Keratinocyte (primary cell): ENCODE results near the gene TIMM23.
"Not testable (repeated sequence)": the region's sequence is repeated elsewhere in the genome, so short reads cannot be mapped to it uniquely, and the experiment has no call there.

ENCODE experiments used
- EZH2 ChIP-seq: IDR thresholded peaks from one replicate; pipeline ENCODE4 v1.6.1; 2012; ENCODE audit warnings: inconsistent platforms, mild to moderate bottlenecking, low read length, moderate library complexity
- TF ChIP-seq, protein P1 (sequence below), 3 experiments: IDR thresholded peaks in 1 of 3; conservative IDR thresholded peaks in 1 of 3; optimal IDR thresholded peaks in 1 of 3; 2 replicates in 2 of 3; 3 replicates in 1 of 3; pipeline versions ENCODE3 to v1.5.1; 2011; ENCODE audit warnings: low read length in 3 of 3, mild to moderate bottlenecking in 3 of 3, moderate library complexity in 2 of 3, control low read depth in 1 of 3, inconsistent platforms in 1 of 3; ENCODE audit not compliant: insufficient read depth in 2 of 3; ENCODE audit errors: extremely low read depth in 1 of 3

DNA sequence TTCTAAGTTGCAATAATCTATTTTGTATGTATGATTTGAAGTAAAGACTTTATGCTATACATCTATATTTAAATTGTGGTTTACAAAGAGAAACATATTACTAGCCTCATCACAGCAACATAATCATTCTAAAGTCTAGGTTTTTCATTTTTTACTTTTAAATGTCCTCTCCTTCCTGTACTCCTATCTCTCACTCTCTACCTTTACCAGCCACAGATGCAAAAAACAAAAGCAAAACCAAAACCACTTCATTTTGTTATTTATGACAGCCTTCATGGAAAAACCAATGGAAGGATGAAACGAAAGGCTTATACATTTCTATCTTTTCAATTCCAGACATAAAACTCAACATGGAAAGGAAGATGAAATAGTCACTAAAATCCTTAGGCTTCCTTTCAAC, 31.1 kb upstream of the TIMM23 start:
- TF ChIP-seq, protein P1, sequence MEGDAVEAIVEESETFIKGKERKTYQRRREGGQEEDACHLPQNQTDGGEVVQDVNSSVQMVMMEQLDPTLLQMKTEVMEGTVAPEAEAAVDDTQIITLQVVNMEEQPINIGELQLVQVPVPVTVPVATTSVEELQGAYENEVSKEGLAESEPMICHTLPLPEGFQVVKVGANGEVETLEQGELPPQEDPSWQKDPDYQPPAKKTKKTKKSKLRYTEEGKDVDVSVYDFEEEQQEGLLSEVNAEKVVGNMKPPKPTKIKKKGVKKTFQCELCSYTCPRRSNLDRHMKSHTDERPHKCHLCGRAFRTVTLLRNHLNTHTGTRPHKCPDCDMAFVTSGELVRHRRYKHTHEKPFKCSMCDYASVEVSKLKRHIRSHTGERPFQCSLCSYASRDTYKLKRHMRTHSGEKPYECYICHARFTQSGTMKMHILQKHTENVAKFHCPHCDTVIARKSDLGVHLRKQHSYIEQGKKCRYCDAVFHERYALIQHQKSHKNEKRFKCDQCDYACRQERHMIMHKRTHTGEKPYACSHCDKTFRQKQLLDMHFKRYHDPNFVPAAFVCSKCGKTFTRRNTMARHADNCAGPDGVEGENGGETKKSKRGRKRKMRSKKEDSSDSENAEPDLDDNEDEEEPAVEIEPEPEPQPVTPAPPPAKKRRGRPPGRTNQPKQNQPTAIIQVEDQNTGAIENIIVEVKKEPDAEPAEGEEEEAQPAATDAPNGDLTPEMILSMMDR (optimal IDR thresholded peaks at IDR 0.05 in 1 of 3, IDR thresholded peaks at IDR 0.05 in 1 of 3, conservative IDR thresholded peaks at IDR 0.05 in 1 of 3; ENCODE audit: extremely low read depth in 1 of 3, insufficient read depth in 2 of 3, low read length in 3 of 3), result not testable (repeated sequence)
- TF ChIP-seq EZH2, result not testable (repeated sequence)
